T-helper 22 cell (primary cell): Measurements from ENCODE around the gene GALNT3.

Experiments used
- DNase-seq: peaks from one replicate; pipeline ENCODE4 v3.0.0-alpha.2; 2020; ENCODE audit warnings: low read depth

Gene GALNT3

GRCh38 chr2:165793779-165794535 lies at the start of gene GALNT3:
GALNT3 (minus strand) TSS chr2:165794247; CDS start chr2:165770700, 23,547 bp downstream.
- peak; percentile 13 for DNase-seq

GRCh38 chr2:165843351-165843750 lies 49.3 kb upstream of the GALNT3 start:
- DNase-seq, result no peak

- DNase-seq, result no peak
These were observed 46.4 kb upstream of the GALNT3 start for GRCh38 chr2:165840333-165840958.

- DNase-seq, result no peak
These were observed 45.6 kb upstream of the GALNT3 start for GRCh38 chr2:165839610-165840009.

- no peak for DNase-seq
These were observed 43.1 kb upstream of the GALNT3 start for GRCh38 chr2:165837122-165837521.

- DNase-seq, result no peak
These were observed 41.3 kb upstream of the GALNT3 start for GRCh38 chr2:165835363-165835762.

GRCh38 chr2:165833156-165833555 lies 39.1 kb upstream of the GALNT3 start:
- no peak for DNase-seq

- no peak for DNase-seq
These were observed 33.9 kb upstream of the GALNT3 start for GRCh38 chr2:165827921-165828276.

- no peak for DNase-seq
These were observed 33.2 kb upstream of the GALNT3 start for GRCh38 chr2:165827016-165827920.

- DNase-seq, result no peak
These were observed 31.0 kb upstream of the GALNT3 start for GRCh38 chr2:165825041-165825440.

- no peak for DNase-seq
These were observed 26.2 kb upstream of the GALNT3 start for GRCh38 chr2:165820296-165820695.

GRCh38 chr2:165818920-165819319 lies 24.9 kb upstream of the GALNT3 start:
- no peak for DNase-seq

GRCh38 chr2:165815299-165816141 lies 21.5 kb upstream of the GALNT3 start:
- DNase-seq, result no peak

- DNase-seq, result no peak
These were observed 20.4 kb upstream of the GALNT3 start for GRCh38 chr2:165814473-165814872.

GRCh38 chr2:165811592-165812370 lies 17.7 kb upstream of the GALNT3 start:
- DNase-seq, result no peak

GRCh38 chr2:165810418-165810817 lies 16.4 kb upstream of the GALNT3 start:
- DNase-seq, result no peak

GRCh38 chr2:165804719-165805118 lies 10.7 kb upstream of the GALNT3 start:
- no peak for DNase-seq

- no peak for DNase-seq
These were observed 9.2 kb upstream of the GALNT3 start for GRCh38 chr2:165803123-165803760.

- DNase-seq, result no peak
These were observed 7.1 kb upstream of the GALNT3 start for GRCh38 chr2:165801176-165801575.

GRCh38 chr2:165796819-165797530 lies 2.9 kb upstream of the GALNT3 start:
- no peak for DNase-seq
